DLD1 (cell line): Measurements from ENCODE around the gene TRMO.

Experiments
- in situ Hi-C: cut with HindIII; loops from 2 replicates; pipeline ENCODE4 v1.10.0; 2017; ENCODE audit warnings: low sequenced_read_pairs

Gene TRMO

GRCh38 chr9:97861148-97861475, 61.2 kb downstream of the TRMO start:
- in situ Hi-C loops, result no loop called here

DNA sequence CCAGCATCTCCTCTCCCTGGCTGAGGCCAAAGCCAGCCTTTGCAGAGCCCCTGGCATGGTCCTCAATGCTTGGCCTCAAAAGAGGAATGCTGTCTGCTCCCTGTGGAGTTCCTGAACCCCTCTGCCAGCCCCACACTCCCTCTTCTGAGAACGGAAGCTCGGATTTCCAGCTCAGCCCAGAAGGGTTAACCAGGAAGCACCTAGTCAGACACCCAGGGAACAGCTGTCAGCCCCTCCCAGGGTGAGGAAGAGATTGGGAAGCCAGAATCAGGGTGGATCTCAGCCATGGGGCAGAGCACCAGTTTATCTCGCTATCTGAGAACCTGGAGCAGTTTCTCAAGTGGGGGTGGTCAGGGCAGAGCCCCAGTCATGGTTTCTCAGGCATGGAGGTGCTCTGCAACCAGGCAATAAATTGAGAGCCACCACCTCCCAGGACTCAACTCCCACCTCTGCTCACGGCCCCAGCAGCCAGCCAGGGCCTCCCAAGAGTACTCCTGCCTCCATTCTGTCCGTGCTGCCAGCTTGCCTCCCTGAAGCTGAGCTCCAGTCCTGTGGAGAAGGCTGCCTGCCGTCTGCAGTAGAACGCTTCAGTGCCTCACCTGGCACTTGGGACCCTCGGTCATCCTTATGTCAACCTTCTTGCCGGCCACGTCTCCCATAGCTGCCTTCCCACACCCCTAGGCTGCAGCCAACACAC, 61.7 kb downstream of the TRMO start:
- in situ Hi-C loops, result no loop called here

DNA sequence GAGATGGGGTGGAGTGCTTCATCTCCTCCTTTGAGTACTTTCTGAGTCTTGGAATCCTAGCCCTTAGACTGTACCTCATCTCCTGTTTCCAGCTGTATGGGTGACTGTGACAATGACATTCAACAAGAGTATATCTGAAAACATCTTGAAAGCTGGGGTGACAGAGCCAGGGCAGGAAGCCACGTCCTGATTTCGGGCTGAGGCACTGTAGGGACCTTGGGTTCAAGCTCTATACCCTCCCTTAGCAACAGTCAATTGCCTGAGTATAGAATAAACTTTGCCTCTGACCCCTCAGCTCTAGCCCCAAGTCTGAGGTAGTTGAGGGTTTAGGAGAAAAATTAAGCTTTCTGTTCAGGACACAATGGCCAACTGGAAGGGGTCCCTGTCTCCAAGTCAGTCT, 63.0 kb downstream of the TRMO start:
- in situ Hi-C loops, result loop anchor here (5.0 kb wide), 1 partner anchor 92 kb away; no protein-coding TSS in a partner anchor

- in situ Hi-C loops, result loop anchor here (5.0 kb wide), 1 partner anchor 92 kb away; no protein-coding TSS in a partner anchor
Observed at GRCh38 chr9:97858826-97859225, 63.5 kb downstream of the TRMO start.

DNA sequence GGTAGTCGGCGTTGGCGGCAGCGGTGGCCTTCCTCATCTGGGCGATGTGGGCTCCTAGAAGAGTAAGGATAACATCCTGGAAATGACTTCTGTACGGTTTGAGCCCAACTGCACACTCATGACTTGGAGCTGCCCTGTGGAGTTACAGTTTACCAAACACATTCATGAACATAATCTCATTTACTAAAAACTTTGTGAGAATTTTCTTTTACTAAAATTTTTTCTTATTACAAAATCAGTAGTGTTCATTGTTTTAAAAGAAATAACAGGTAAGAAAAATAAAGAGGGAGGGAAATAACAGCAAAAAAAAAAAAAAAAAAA, 63.9 kb downstream of the TRMO start:
- in situ Hi-C loops, result loop anchor here (5.0 kb wide), 1 partner anchor 91 kb away; no protein-coding TSS in a partner anchor

- in situ Hi-C loops, result loop anchor here (5.0 kb wide), 1 partner anchor 90 kb away; no protein-coding TSS in a partner anchor
Observed at GRCh38 chr9:97857606-97858392, 64.5 kb downstream of the TRMO start.

DNA sequence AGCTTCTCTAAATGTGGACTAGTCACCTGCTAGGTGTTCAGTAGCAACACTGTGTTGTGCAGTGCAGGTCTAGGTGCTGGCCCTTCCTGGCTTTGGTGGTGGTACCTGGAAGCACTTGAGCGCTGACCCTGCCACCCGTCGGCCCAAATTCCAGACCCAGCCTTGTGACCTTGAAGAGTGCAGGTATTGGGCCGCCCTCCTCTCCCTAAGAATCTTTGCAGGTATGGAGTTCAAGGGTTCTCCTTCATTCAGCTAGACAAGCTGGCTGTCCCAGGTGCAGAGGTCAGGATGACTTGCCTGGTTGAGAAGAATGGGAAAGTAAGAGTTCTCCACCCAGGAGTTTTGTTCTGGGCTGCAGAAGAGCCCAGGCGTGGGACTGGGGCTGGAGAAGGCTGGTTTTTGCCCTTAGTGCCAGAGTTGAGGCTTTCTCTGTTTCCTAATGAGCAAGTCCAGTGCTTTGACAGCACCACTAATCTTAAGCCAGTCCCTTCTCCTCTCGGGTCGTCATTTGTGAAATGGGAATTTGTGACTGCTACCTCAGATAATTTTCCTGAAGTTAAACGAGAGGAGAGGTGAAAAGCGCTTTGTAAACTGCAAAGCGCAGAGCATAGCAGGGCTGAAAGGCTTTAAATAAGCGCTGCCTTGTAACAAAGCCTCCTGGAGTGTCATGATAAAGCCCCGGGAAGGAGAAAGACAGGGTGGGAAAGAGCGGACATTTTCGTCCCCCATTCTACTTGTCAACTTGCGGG, 65.3 kb downstream of the TRMO start:
- in situ Hi-C loops, result loop anchor here (5.0 kb wide), 1 partner anchor 90 kb away; no protein-coding TSS in a partner anchor

GRCh38 chr9:97855899-97856298, 66.4 kb downstream of the TRMO start:
- in situ Hi-C loops, result loop anchor here (5.0 kb wide), 1 partner anchor 89 kb away; no protein-coding TSS in a partner anchor

GRCh38 chr9:97855486-97855875, 66.8 kb downstream of the TRMO start:
- in situ Hi-C loops, result loop anchor here (5.0 kb wide), 1 partner anchor 88 kb away; no protein-coding TSS in a partner anchor

DNA sequence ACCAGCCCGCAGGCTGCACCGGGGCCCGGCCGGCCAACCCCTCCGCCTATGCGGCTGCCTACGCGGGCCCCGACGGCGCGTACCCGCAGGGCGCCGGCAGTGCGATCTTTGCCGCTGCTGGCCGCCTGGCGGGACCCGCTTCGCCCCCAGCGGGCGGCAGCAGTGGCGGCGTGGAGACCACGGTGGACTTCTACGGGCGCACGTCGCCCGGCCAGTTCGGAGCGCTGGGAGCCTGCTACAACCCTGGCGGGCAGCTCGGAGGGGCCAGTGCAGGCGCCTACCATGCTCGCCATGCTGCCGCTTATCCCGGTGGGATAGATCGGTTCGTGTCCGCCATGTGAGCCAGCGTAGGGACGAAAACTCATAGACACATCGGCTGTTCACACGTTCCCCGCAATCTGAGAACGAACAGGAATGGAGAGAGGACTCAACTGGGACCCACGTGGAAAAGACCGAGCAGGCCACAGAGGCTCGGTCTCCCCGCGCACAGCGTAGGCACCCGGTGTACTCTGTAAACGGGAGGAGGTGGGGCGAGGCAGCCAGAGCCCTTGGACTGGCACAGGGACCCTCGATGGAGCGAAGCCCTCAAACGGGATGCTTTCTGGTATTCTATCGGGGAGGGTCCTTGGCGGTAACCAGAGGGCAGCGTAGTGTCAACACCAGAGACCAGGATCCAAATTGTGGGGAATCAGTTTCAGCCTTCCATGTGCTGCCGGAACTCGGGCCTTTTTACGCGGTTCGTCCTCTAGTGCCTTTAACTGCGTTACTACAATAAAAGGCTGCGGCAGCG, 67.4 kb downstream of the TRMO start:
- in situ Hi-C loops, result loop anchor here (5.0 kb wide), 1 partner anchor 88 kb away; no protein-coding TSS in a partner anchor
